ENCODE results near the gene CFAP77.

The CFAP77 gene

GRCh38 chr9:132594412-132594811 is 184.4 kb downstream of the CFAP77 start:
- DNase-seq (ENCODE audit: low read depth in 1 of 2, low spot score in 1 of 2), result no peak

DNA sequence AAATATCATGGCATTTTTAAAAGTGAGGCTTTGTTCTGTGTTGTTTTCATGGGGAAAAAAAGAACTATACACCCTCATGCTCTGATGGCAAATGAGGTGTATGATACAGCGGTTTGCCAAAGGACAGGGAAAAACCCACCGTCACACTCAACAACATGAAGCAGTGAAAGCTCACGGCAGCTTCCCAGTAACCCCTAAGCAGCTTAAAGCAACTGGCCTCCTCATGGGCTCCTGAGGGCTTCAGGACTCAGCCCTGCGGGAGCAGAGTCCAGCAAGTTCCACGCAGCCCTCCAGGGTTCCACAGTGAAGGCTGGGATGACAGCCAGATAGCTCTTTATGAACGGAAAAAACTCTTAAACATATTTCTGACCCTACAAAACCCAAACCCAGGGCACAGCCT is 185.3 kb downstream of the CFAP77 start:
- no peak for DNase-seq (ENCODE audit: low read depth in 1 of 2, low spot score in 1 of 2)

- DNase-seq (ENCODE audit: low read depth in 1 of 2, low spot score in 1 of 2), result no peak
Measured at GRCh38 chr9:132596200-132596599, 186.2 kb downstream of the CFAP77 start.

- DNase-seq (ENCODE audit: low read depth in 1 of 2, low spot score in 1 of 2), result no peak
Measured at GRCh38 chr9:132597073-132597775, 187.2 kb downstream of the CFAP77 start.

- DNase-seq (ENCODE audit: low read depth in 1 of 2, low spot score in 1 of 2), result no peak
Measured at GRCh38 chr9:132600326-132600984, 190.4 kb downstream of the CFAP77 start.

DNA sequence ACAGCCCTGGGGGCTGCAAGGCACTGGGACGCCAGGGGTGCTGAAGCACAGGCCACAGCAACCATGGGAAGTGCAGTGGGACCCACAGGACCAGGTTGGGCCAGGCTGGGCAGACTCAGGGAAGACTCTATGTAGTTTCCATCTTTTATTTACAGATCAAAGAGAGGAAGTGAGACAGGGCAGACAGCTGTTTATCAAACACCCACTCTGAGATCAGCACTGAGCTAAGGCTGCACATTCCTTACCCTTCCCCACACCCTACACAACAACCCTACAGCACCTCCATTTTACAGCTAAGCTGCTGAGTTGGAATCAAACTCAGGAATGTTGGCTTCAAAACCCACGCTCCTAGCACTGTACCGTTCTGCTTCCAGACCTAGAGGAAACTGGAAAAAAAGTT is 192.2 kb downstream of the CFAP77 start:
- no peak for DNase-seq (ENCODE audit: low read depth in 1 of 2, low spot score in 1 of 2)

DNA sequence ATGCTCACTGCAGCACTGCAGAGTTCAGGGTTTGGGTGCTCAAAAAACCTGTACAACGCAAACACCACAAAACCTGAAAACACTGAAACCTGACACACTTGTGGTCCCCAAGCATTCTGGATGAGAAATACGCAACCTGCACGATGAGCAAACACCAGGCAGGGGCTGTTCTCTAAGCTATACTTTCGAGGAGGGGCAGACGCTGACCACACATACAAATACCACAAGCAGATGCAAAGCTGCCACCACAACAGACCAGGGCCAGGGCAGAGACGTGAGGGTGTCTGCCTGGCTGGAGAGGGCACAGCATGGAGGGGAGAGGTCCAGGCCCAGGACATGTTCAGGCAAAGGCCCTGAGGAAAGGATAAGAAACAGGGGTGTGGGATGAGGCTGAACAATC is 195.4 kb downstream of the CFAP77 start:
- no peak for DNase-seq (ENCODE audit: low read depth in 1 of 2, low spot score in 1 of 2)

GRCh38 chr9:132606066-132606465 is 196.1 kb downstream of the CFAP77 start:
- DNase-seq (ENCODE audit: low read depth in 1 of 2, low spot score in 1 of 2), result no peak

GRCh38 chr9:132609184-132609583 is 199.2 kb downstream of the CFAP77 start:
- no peak for DNase-seq (ENCODE audit: low read depth in 1 of 2, low spot score in 1 of 2)

DNA sequence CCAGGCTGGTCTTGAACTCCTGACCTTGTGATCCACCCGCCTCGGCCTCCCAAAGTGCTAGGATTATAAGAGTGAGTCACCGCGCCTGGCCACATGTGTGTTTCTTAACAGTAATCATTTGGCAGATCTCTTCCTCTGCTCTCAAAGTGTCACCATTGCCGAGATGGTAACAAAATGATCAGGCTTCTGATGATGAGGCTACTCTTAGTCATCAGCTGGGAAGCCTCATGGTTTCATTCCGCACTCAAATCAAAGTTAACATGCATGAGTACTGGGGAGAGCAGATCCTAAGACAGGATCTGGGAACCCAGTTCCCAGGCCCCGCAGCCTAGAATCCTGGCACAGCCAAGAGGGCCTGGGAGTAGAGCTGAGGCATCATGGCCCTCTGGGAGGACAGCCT is 199.8 kb downstream of the CFAP77 start:
- DNase-seq (ENCODE audit: low read depth in 1 of 2, low spot score in 1 of 2), result no peak

- DNase-seq (ENCODE audit: low read depth in 1 of 2, low spot score in 1 of 2), result no peak
Measured at GRCh38 chr9:132610661-132611060, 200.7 kb downstream of the CFAP77 start.

GRCh38 chr9:132614324-132614723 is 204.3 kb downstream of the CFAP77 start:
- DNase-seq (ENCODE audit: low read depth in 1 of 2, low spot score in 1 of 2), result no peak

GRCh38 chr9:132615774-132616173 is 205.8 kb downstream of the CFAP77 start:
- DNase-seq (ENCODE audit: low read depth in 1 of 2, low spot score in 1 of 2), result no peak

DNA sequence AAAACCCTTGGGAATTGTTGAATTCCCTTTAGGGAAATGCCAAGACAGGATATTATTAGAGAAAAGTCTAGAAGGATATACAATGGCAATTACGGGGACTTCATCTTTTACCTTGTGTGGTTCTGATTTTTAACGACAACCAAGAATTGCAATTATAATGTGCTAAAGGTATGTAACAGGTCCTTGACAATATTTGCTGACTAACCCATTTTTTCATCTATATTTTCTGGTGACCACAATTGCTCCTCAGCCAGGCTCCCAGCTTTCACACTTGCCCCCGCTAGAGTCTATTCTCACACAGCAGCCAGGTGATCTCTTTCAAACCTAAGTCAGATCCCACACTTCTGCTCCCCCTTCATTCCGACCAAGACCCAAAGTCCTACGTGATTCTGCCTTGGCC is 206.7 kb downstream of the CFAP77 start:
- no peak for DNase-seq (ENCODE audit: low read depth in 1 of 2, low spot score in 1 of 2)

DNA sequence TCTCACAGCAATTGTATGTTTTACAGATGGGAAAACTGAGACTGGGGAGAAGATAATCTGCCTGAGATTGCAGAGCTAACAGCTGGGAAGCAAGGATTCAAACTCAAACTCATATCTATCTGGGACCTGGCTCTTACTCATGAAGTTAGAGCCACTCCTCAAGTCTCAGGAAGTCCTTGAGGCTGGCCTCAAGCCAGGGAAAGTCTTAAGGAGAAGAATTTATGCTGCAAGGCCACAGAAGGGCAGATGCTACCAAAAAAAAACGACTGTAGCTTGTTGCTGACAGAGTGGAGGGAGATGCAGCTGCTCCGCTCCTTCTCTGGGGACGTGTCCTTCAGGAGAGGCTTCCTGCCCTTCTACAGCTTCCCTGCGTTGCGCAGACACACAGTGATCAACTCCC is 212.1 kb downstream of the CFAP77 start:
- no peak for DNase-seq (ENCODE audit: low read depth in 1 of 2, low spot score in 1 of 2)
